Hepatocyte (in vitro differentiated cells): Measurements from ENCODE around the gene USP6NL. TPM values are rescaled to one million over a fixed set of nuclear protein-coding genes. Genes with fewer than 3 reads are reported as not detected.

ENCODE experiments used
- DNase-seq: peaks from one replicate; pipeline ENCODE4 v3.0.0-alpha.2; 2016; ENCODE audit warnings: low spot score
- H2AFZ ChIP-seq: fragments of 200-600 bp; sonication (generic); 2 replicates; pipeline ENCODE4 v1.6.0; 2016; ENCODE audit warnings: antibody characterized with exemption, mild to moderate bottlenecking
- H3K27ac ChIP-seq: fragments of 200-600 bp; sonication (generic); 2 replicates; pipeline ENCODE4 v1.5.1; 2016; ENCODE audit warnings: mild to moderate bottlenecking
- H3K27me3 ChIP-seq: fragments of 200-600 bp; sonication (generic); 2 replicates; pipeline ENCODE4 v1.6.1; 2016
- H3K36me3 ChIP-seq: fragments of 200-600 bp; sonication (generic); replicated peaks from 2 replicates; pipeline ENCODE4 v1.5.1; 2016; ENCODE audit warnings: low read depth; ENCODE audit not compliant: insufficient read depth
- H3K4me1 ChIP-seq: fragments of 200-600 bp; sonication (generic); 2 replicates; pipeline ENCODE4 v1.5.1; 2016; ENCODE audit warnings: mild to moderate bottlenecking, moderate library complexity; ENCODE audit not compliant: insufficient read depth
- H3K4me2 ChIP-seq: fragments of 200-600 bp; sonication (generic); 2 replicates; pipeline ENCODE4 v1.6.0; 2016
- H3K4me3 ChIP-seq: fragments of 200-600 bp; sonication (generic); 2 replicates; pipeline ENCODE4 v1.5.1; 2016; ENCODE audit warnings: mild to moderate bottlenecking
- H3K79me2 ChIP-seq: fragments of 200-600 bp; sonication (generic); 2 replicates; pipeline ENCODE4 v1.6.0; 2017; ENCODE audit warnings: mild to moderate bottlenecking
- H3K9me2 ChIP-seq: fragments of 200-600 bp; sonication (generic); replicated peaks from 2 replicates; pipeline ENCODE4 v1.6.0; 2017; ENCODE audit warnings: mild to moderate bottlenecking; ENCODE audit not compliant: insufficient read depth
- H3K9me3 ChIP-seq: fragments of 200-600 bp; sonication (generic); 2 replicates; pipeline ENCODE4 v1.5.1; 2016; ENCODE audit warnings: low read depth, mild to moderate bottlenecking
- H4K20me1 ChIP-seq: fragments of 200-600 bp; sonication (generic); 2 replicates; pipeline ENCODE4 v1.6.0; 2016; ENCODE audit warnings: mild to moderate bottlenecking; ENCODE audit not compliant: insufficient read depth, poor library complexity, severe bottlenecking
- EZH2 ChIP-seq: fragments of 200-600 bp; sonication (generic); IDR thresholded peaks from 2 replicates; pipeline ENCODE4 v1.6.1; 2016; ENCODE audit warnings: antibody characterized with exemption, mild to moderate bottlenecking, borderline replicate concordance
- EZH2phosphoT487 ChIP-seq: fragments of 200-600 bp; sonication (generic); IDR thresholded peaks from one replicate; pipeline ENCODE4 v1.6.1; 2018; ENCODE audit warnings: antibody characterized with exemption, mild to moderate bottlenecking, low read depth, moderate library complexity; ENCODE audit not compliant: unreplicated experiment, severe bottlenecking
- WGBS: methylation state at CpG from one replicate; pipeline ENCODE4 v1.1.6; 2016; ENCODE audit warnings: low lambda C conversion rate; ENCODE audit errors: missing lambda C conversion rate; 5-methylcytosine and 5-hydroxymethylcytosine counted together
- polyA plus RNA-seq: library from polyadenylated mRNA; unstranded; fragments of >200 nt; fragmentation: Nextera tagmentation; extraction: Ambion mirVana; gene quantifications from 2 replicates; pipeline ENCODE4 v1.2.1, GENCODE V29; 2016
- total RNA-seq: library from RNA; depleted of rRNA; stranded (reverse); fragments of >200 nt; gene quantifications from 2 replicates; pipeline ENCODE4 v1.2.3, GENCODE V29; 2014
- TF ChIP-seq, protein P1 (sequence below): fragments of 200-600 bp; sonication (generic); IDR thresholded peaks from 2 replicates; pipeline ENCODE4 v1.5.1; 2016; ENCODE audit warnings: antibody characterized with exemption, mild to moderate bottlenecking; ENCODE audit not compliant: poor library complexity

USP6NL gene
- total and polyA plus RNA-seq, 2 experiments from 2014 or later, result 14.9 to 20.8 TPM

DNA sequence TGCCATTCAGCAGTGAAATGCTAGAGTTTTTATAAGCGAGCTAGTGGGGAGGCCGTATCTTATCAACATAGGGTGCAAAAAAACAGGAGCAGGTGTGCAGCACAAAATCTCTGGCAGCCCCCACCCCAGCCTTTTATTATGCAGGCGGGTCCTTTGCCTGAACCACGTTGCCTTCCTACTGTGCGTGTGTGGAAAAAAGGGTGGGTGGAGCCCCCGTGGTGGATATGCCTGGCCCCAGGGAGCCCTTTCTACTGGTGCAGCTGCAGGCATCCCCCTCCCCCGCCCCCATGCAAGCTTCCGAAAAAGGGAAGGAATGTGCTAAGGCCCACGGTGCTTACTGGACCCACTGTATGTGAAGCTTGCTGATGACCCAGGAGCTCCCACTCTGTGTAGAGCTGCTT is 175.9 kb downstream of the USP6NL start:
- no peak for DNase-seq
- Histone ChIP-seq H3K4me2 (no peak overlapping the region), H3K27me3 (no peaks in the 10 kb centered on the region), H3K36me3 (no peaks in the 10 kb centered on the region), H3K9me3 (no peaks in the 10 kb centered on the region), H3K9me2 (no peaks in the 10 kb centered on the region), H3K27ac (no peak overlapping the region), H3K4me1 (no peaks in the 10 kb centered on the region), H2AFZ (no peak overlapping the region), H3K4me3 (no peak overlapping the region), H4K20me1 (no peaks in the 10 kb centered on the region), H3K79me2 (no peaks in the 10 kb centered on the region)
- 59% methylated on average over 9 of the region's 9 CpGs for WGBS
- TF ChIP-seq EZH2phosphoT487 (no peak), EZH2 (no peak)
- TF ChIP-seq, protein P1, sequence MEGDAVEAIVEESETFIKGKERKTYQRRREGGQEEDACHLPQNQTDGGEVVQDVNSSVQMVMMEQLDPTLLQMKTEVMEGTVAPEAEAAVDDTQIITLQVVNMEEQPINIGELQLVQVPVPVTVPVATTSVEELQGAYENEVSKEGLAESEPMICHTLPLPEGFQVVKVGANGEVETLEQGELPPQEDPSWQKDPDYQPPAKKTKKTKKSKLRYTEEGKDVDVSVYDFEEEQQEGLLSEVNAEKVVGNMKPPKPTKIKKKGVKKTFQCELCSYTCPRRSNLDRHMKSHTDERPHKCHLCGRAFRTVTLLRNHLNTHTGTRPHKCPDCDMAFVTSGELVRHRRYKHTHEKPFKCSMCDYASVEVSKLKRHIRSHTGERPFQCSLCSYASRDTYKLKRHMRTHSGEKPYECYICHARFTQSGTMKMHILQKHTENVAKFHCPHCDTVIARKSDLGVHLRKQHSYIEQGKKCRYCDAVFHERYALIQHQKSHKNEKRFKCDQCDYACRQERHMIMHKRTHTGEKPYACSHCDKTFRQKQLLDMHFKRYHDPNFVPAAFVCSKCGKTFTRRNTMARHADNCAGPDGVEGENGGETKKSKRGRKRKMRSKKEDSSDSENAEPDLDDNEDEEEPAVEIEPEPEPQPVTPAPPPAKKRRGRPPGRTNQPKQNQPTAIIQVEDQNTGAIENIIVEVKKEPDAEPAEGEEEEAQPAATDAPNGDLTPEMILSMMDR, result no peak

GRCh38 chr10:11434324-11434723 is 177.1 kb downstream of the USP6NL start:
- TF ChIP-seq, protein P1, result peak; percentile 4
- no peak for TF ChIP-seq EZH2
- no peak for TF ChIP-seq EZH2phosphoT487
- no peaks in the 10 kb centered on the region for H3K4me1 ChIP-seq
- WGBS, result 57% methylated on average over 2 of the region's 2 CpGs

DNA sequence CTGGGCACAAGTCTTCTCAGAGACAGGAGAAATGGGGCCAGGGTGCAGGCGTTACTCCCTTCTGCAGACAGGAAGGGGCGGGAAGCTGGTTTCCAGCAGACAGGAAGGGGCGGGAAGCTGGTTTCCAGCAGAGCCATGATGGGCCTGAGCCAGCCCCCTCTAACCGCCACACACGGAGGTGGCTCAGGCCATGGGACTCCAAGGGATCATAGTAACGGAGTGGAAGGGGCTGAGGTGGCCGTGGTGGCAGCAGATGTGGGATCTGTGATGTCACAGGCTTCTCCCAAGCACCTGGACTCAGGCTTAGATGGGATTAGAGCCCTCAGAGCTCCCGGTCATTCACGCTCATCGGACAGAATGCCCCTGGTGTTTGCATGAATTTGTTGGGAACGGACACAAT is 177.8 kb downstream of the USP6NL start:
- H3K79me2 ChIP-seq, result no peaks in the 10 kb centered on the region
- H3K4me3 ChIP-seq, result no peak overlapping the region
- no peak for DNase-seq
- no peaks in the 10 kb centered on the region for H3K9me3 ChIP-seq
- H3K27ac ChIP-seq, result no peak overlapping the region
- no peaks in the 10 kb centered on the region for H3K36me3 ChIP-seq
- no peaks in the 10 kb centered on the region for H3K4me1 ChIP-seq
- H3K4me2 ChIP-seq, result no peak overlapping the region
- no peaks in the 10 kb centered on the region for H3K27me3 ChIP-seq
- no peaks in the 10 kb centered on the region for H3K9me2 ChIP-seq
- no peak overlapping the region for H2AFZ ChIP-seq
- H4K20me1 ChIP-seq, result no peaks in the 10 kb centered on the region
- WGBS, result 91% methylated on average over 11 of the region's 11 CpGs
- TF ChIP-seq EZH2 (no peak), EZH2phosphoT487 (no peak)
- TF ChIP-seq, protein P1, result no peak

More at GRCh38 chr10:11434324-11434723, 177.1 kb downstream of the USP6NL start:
- Histone ChIP-seq H3K4me2 (no peak overlapping the region), H3K79me2 (no peaks in the 10 kb centered on the region), H3K9me3 (no peaks in the 10 kb centered on the region), H3K9me2 (no peaks in the 10 kb centered on the region), H4K20me1 (no peaks in the 10 kb centered on the region), H3K27ac (no peak overlapping the region), H3K4me3 (no peak overlapping the region), H3K36me3 (no peaks in the 10 kb centered on the region), H2AFZ (no peak overlapping the region), H3K27me3 (no peaks in the 10 kb centered on the region)
- no peak for DNase-seq

GRCh38 chr10:11431216-11431555 is 180.3 kb downstream of the USP6NL start:
- no peak for TF ChIP-seq EZH2phosphoT487
- TF ChIP-seq, protein P1, result no peak
- TF ChIP-seq EZH2, result no peak
- Histone ChIP-seq H3K4me1 (no peaks in the 10 kb centered on the region), H4K20me1 (no peaks in the 10 kb centered on the region), H2AFZ (no peak overlapping the region), H3K4me2 (no peak overlapping the region), H3K36me3 (no peaks in the 10 kb centered on the region), H3K27me3 (no peaks in the 10 kb centered on the region), H3K79me2 (no peaks in the 10 kb centered on the region), H3K9me3 (no peaks in the 10 kb centered on the region), H3K27ac (no peak overlapping the region), H3K4me3 (no peak overlapping the region), H3K9me2 (no peaks in the 10 kb centered on the region)
- no peak for DNase-seq
- 60% methylated on average over 4 of the region's 4 CpGs for WGBS
